GM13976 (cell line): ENCODE data around the gene LONP2.
"Not testable (repeated sequence)": the region's sequence is repeated elsewhere in the genome, so short reads cannot be mapped to it uniquely, and the experiment has no call there.

Source experiments
- DNase-seq: peaks from one replicate; pipeline ENCODE4 v3.0.0; 2012; ENCODE audit warnings: low spot score
- in situ Hi-C: fragments of 300-500 bp; cut with MboI; formaldehyde crosslinking; loops from one replicate; pipeline ENCODE4 v1.12.0; 2022; ENCODE audit warnings: low sequenced_read_pairs, mixed read lengths, inconsistent platforms; ENCODE audit not compliant: unreplicated experiment
- TF ChIP-seq, protein P1 (sequence below): IDR thresholded peaks from 2 replicates; pipeline ENCODE4 v1.5.1; 2012; ENCODE audit warnings: borderline replicate concordance, mild to moderate bottlenecking; ENCODE audit not compliant: insufficient read depth; ENCODE audit errors: extremely low read depth, missing control alignments, control extremely low read depth

LONP2 gene

DNA sequence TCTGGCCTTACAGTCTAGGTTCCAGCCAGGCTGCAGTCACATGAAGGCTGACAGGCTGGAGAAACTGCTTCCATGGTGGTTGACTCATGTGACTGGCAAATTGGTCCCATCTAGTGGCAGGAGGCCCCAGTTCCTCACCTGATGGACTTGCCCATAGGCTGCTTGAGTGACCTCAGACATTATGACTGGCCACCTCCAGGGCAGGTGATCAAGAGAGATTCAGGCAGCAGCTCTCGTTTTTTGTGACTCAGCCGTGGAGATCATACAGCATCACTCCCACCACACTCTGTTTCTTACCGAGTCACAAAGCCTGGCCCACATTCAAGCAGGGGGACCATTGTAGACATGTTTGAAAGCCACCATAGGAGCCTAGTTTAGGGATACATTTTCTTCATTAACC lies 106.6 kb downstream of the LONP2 start:
- in situ Hi-C loops = loop anchor here (10.0 to 25.0 kb wide), 2 partner anchors 112 to 174 kb away; no protein-coding TSS in a partner anchor
- DNase-seq = no peak
- TF ChIP-seq, protein P1, sequence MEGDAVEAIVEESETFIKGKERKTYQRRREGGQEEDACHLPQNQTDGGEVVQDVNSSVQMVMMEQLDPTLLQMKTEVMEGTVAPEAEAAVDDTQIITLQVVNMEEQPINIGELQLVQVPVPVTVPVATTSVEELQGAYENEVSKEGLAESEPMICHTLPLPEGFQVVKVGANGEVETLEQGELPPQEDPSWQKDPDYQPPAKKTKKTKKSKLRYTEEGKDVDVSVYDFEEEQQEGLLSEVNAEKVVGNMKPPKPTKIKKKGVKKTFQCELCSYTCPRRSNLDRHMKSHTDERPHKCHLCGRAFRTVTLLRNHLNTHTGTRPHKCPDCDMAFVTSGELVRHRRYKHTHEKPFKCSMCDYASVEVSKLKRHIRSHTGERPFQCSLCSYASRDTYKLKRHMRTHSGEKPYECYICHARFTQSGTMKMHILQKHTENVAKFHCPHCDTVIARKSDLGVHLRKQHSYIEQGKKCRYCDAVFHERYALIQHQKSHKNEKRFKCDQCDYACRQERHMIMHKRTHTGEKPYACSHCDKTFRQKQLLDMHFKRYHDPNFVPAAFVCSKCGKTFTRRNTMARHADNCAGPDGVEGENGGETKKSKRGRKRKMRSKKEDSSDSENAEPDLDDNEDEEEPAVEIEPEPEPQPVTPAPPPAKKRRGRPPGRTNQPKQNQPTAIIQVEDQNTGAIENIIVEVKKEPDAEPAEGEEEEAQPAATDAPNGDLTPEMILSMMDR = no peak

DNA sequence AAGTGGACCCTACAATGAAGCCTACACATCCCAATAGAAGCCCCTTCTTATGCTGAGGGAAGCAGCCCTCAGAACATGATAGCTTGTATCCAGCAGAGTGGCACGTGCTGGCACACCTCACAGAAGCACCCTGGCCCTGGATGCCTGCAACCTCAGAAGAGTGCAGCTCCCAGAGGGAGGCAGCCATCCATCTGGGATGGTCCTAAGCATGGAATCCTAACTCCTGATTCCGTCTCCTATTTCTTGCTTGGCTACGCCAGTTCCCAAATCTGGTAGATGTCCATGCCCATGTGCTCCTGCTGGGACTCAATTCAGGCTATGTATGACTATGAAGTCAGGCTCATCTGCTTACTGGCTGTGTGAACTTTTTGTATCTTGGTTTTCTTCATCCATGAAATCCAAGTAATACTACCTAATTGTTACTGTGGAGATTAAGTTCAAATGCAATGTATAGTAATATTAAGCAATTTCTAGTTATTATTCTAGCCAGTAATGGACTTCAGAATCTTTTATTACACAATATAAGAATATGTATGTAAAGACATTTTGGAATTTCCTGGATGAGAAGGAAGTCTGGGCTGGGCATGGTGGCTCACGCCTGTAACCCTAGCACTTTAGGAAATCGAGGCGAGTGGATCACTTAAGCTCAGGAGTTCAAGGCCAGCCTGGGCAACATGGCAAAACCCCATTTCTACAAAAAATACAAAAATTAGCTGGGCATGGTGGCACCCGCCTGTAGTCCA lies 108.7 kb downstream of the LONP2 start:
- TF ChIP-seq, protein P1 = no peak
- in situ Hi-C loops = loop anchor here (10.0 to 25.0 kb wide), 2 partner anchors 109 to 172 kb away; no protein-coding TSS in a partner anchor
- no peak for DNase-seq

DNA sequence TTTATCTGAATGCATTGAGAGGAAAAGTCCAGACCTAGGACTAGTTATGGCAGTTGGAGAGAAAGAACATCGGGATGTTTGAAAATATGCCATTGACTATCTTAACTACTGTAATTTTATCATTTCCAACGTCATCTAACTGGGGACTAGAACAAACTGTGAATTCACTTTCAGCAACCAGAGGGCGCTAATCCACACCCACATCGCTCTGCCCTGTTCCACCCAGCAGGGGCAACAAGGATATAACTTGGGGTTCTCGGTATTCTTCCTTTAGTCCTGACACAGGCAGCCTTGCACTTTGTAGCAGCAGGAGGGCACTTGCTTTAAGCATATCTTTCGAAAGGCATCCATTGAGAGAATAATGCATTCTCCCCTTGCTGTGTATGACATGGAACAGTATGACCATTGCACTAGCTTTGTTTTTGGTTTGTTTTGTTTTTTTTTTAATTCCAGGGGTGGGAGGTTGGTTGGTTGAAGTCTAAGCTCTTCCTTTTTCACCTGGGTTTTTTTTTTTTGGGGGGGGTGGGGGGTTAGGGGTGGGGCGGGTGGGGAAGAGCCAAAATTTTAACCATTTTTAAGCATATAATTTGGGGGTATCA lies 109.6 kb downstream of the LONP2 start:
- in situ Hi-C loops = loop anchor here (10.0 to 25.0 kb wide), 2 partner anchors 109 to 171 kb away; no protein-coding TSS in a partner anchor
- TF ChIP-seq, protein P1 = peak; percentile 69
- DNase-seq = peak; percentile 74

DNA sequence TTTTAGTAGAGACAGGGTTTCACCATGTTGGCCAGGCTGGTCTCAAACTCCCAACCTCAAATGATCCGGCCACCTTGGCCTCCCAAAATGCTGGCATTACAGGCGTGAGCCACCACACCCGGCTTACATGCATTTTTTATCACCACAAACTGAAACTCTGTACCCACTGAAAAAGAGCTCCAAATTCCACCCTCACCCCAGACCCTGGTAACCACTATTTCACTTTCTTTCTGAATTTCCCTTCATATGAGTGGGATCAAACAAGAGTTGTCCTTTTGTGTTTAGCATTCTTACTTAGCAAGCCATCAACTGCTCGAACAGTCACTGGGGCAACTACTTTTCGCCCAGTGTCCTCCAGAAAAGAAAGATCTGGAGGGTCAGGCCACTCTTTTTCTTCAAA lies 110.3 kb downstream of the LONP2 start:
- in situ Hi-C loops = loop anchor here (10.0 to 25.0 kb wide), 2 partner anchors 108 to 170 kb away; no protein-coding TSS in a partner anchor
- not testable (repeated sequence) for DNase-seq

DNA sequence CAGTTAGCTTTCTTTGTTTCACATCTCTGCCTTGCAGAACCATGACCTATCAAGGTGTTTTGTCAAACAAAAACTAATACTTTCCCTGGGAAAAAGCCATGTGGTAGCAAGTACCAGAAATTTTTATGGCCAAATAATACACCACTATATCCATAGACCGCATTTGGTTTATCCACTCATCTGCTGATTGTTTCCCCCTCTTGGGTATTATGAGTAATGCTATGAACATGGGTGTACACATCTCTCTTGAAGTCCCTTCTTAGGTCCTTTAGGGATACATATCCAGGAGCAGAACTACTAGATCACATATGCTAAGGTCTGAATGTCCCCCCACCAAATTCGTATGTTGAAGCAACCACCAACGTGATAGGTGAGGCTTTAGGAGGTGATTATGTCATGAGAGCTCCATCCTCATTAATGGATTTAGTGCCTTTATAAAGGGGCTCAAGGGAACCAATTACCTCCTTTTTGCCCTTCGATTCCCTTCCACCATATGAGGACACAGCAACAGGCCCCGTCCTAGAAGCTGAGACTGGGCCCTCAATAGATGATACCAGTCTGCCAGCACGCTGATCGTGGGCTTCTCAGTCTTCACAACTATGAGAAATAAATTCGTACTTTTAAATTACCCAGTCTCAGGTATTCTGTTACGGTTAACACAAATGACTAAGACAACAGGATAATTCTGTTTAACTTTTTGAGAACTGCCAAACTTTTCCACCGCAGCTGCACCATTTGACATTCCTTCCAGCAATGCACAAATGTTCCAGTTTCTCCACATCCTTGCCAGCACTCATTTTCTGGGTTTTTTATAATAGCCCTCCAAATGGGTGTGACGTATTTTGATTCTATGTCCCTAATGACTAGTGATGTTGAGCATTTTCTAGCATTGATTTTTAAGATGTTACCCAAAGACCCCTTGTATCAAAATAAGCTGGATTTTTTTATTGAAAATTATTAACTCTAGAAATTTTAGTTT lies 111.1 kb downstream of the LONP2 start:
- in situ Hi-C loops = loop anchor here (5.0 to 25.0 kb wide), 3 partner anchors 107 to 277 kb away; no protein-coding TSS in a partner anchor
- TF ChIP-seq, protein P1 = no peak
- DNase-seq = no peak

DNA sequence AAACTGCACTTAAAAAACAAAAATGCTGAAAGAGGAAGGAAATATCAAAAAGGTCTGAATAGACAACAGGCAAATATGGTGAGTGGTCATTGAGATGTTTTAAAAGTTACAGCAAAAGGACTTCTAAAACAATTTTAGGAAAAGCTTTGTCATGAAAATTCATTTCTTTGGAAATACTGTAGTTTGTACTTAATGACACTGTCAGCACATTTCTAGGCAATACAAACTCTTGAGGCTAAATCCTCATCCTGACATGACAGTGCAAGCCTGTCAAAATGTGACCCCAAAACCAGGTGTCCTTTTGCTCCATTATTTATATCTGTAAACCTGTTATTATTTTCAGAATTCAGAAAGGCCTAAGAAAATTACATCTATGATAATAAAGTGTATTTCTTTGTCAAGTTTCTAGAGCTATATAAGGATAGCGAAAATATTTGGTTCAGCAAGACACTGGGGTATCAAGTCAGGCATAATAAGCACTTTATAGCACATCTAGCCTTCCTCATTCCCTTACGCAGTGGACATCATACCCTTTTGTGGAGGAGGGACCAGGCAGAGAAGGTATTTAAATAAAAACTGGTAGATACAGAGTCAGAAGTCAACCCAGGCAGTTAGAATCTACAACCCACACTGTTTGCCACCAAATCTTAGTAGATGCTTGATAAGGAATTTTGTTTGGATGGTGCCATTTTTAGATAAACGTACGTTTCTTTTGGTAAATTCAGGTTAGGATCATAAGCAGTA lies 112.7 kb downstream of the LONP2 start:
- DNase-seq = no peak
- TF ChIP-seq, protein P1 = no peak
- in situ Hi-C loops = loop anchor here (5.0 to 25.0 kb wide), 3 partner anchors 105 to 275 kb away; no protein-coding TSS in a partner anchor
